Amniotic stem cell (primary cell): ENCODE data around the gene RASSF3.
"Not testable (repeated sequence)": the region's sequence is repeated elsewhere in the genome, so short reads cannot be mapped to it uniquely, and the experiment has no call there.

Experiments
- DNase-seq: peaks from one replicate; lab custom pipeline; 2025; lab: John Stamatoyannopoulos, UW

RASSF3 gene

DNA sequence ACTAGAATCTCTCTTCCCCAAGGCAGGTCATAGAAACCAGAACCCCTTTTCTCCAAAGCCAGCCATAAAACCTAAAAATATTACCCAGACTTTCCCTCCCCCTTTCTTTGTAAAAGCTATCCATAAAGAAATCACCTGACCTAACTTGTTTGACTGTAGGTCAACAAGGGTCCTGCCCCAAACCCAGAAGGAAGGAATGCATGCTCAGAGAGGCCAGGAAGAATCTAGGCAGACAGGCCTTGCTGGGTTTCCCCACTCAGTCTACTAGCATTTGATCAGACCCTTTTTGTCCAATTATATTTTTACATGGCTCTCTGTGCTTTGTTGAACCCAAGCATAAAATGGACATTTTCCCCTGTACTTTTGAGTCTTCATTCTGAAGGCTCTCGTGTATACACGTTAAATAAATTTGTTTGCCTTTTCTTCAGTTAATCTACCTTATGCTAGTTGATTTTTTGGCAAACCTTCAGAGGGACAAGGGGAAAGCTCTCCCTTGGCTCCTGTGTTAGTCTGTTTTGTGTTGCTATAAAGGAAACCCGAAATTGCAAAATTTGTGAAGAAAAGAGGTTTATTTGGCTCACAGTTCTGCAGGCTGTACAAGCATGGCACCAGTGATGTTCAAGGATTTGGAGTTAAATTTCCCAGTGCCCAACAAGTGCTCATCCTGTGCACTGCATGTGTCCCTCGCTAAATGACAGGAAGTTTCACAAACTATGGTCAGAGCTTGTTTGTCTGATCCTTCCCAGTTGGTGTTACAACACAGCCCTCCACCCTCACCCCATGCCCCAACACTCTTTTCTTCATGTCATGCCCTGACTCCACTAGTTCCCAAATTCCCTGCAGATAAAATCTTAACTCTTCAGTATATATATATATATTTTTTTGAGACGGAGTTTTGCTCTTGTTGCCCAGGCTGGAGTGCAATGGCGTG, 14.2 kb upstream of the RASSF3 start:
- no peak for DNase-seq

DNA sequence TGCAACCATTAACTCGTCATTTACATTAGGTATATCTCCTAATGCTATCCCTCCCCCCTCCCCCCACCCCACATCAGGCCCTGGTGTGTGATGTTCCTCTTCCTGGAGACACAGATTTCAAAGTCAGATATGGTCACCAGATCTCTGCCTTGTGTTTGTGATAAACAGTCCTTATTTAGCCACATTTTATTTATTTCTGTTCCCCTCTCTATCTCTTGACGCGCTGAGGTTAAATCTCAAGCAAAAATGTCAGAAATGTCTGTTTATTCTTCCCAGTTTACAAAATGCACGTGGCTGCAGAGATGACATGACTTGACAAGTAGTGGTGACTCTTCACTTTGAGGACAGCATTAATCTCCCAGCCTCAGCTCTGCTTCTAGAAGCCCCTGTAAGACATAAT, 11.5 kb upstream of the RASSF3 start:
- no peak for DNase-seq

DNA sequence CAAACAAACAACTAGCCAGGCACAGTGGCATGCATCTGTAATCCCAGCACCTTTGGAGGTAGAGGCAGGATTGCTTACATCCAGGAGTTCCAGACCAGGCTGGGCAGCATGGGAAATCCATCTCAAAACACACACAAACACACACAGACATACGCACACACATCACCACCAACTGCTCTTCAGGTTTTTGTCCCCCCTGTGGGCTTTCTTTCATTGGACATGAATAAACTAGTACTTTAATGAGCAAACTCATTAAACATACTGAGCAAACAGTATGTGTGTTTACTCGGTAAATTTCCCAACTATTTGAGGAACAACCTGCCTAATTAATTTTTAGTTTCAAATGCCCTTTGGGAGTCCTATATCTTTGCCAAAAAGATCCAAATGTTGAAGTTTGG, 10.1 kb upstream of the RASSF3 start:
- no peak for DNase-seq

DNA sequence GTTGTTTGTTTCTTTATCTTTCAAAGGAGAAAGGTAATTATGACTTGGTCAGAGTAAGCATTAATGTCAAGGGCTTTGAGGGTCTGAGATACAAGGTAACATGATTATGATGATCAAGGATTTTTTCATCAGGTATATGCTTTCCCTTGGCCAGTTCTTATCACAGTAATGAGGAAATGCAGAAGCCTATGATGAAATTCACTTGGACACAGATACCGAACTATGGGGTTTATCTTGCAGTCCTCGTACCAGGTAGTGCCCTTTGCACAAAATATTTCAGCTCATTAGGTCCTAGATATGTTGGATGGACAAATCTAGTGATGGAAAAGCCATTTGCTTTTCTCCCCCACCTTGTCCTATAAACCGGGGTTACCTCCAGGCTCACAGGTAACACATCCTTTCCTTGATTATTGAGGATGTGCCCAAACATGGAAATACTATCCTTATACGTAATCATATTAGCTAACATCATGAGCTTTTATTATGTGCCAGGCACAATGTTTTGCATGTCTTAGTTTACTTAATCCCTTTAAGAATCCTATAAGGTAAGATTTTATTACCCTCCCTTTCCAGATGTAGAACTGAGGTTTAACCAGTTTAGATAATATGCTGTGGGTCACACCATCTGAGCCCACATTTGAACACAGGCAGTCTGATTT, 7.0 kb upstream of the RASSF3 start:
- DNase-seq: no peak

DNA sequence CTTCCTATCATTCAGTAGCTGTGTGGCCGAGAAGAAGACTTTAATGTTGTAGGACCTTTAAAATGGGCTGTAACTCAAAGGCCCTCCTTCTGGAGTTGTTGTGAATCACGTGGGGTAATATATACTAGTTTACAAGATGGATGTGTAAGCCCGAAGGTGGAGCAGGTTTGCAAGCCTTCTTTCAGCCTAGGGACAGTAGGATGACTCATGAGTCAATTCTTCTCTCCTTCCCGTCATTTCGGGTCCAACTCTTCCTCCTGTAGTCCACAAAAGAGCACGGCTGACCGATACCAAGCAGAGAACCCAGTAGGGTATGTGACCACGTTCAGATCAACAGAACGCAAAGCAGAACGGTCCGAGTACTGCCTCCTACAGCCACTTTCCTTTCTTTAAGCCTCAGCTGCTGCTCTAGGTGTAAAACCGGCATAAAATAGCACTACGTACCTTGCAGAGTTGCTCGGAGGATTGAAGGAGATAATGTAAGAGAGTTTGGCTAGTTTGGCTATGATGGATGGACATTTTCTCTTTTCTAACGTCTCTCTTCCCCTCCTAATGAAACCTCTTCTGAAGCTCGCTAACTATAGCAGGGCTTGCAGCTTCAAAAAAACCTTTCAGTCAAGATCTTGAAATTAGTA, 1.3 kb upstream of the RASSF3 start:
- DNase-seq: no peak

DNA sequence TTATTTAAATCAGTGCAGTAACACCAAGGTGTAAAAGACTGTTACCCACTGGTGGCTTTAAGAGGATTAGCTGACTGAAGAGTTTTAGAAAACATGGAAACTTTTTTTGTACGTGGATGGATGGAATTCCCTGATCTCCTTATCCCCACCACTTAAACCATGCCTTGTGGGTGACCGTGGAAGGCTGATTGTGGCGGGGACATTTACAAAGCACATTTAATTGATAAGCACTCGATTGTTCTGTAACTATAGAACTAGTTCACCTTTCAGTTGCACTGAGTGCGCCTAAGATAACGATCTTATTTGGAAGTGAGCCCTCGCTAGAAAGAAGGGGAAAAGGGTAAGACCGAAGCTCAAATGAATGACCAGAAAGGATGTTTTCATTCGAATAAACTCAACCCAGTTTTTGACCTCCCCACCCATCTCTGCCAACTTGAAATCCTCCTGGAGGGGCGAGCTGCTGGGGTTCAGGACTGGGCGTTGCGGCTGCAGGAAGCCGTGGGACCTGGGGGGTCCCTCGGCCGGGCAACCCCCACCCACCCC, 688 bp upstream of the RASSF3 start:
- DNase-seq: no peak

DNA sequence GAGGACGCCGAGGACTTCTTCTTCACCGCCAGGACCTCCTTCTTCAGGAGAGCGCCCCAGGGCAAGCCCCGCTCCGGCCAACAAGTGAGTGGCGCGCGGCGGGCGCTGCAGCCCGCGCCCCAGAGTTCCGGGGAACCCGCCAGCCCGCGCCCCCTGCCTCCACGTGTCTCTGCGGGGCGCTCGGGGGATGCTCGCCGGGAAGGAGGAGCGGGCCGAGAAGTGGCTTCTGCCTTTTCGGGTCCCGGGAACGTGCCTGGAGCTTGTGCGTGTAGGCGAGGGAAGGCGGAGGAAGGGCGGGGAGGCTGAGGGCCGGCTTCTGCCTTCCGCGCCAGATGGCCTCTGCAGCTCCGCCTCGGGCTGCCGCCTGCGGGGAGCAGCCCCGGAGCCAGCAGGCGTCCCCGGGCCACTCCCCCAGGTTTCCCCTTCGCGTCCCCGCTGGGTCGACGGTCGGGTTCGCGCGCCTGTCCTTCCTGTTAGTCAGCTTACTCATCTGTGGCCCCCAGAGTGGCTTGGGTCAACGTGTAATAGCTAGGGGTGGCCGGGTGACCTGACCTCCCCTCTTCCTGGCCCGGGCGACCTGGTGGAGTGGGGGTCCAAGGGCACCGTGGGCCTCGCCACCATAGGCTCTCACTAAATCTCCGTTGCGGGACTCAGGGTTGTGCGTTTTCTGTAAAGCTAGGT, 505 bp downstream of the RASSF3 start:
- DNase-seq: no peak

DNA sequence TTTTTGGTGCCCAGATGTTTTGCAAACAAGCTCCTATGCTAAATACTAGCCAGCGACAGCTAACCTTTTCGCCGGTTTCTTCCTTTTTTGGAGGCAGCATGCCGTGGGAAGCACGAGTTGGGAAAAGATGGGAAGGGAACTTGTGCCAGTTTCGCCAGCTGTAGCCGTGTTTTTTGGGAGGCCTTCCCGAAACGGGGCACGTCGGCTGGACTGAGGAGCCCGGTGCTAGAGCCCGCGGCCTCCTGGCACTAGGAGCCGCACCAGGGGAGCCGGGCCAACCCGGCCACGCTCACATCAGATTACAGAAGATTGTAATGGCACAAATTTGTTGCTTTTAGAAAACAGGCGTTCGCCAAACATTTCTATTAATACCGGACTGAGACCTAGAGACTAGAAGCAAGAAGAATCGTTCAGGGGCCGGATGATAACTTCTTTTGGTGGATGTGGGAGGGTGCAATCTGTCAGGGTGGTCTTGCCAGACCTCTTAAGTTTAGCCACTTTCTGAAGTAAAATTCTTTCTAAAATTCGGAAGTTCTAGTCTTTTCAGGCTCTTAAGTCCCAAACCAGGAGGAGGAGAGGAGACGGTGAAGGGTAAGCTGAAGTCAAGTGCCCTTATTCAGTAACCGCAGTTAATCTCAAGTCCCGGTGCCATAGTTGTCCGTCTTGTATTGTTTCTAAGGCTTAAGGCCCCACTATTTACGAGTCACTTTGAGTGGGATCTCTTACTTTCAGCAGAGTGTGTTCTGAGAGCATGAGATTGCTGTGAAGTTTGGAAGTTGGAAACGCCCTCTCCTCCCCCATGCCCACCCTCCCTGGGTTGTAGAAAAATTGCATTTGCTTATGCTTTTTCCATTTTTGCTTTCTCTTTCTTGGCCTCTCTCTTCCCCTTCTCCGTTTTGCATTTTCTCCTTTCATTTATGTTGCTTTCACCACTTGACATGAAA, 1.3 kb downstream of the RASSF3 start:
- no peak for DNase-seq

DNA sequence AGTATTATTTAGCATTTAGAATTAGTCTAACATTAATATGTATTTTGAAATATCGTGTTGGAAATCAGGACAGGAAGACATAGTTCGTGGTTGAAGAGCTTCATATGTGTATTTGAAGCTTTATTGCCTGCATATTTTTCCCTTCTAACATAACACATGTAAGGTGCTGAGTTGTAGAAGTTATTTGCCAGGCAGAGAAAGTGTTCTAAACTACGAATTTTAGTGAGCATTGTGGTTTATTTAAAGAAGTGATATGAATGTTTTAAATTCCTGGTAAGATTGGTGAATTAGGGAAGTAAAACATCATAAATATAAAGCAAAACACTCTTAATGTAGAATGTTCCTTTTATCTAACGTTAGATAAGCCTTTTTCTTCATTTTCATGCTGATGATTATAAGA, 2.5 kb downstream of the RASSF3 start:
- DNase-seq: no peak

DNA sequence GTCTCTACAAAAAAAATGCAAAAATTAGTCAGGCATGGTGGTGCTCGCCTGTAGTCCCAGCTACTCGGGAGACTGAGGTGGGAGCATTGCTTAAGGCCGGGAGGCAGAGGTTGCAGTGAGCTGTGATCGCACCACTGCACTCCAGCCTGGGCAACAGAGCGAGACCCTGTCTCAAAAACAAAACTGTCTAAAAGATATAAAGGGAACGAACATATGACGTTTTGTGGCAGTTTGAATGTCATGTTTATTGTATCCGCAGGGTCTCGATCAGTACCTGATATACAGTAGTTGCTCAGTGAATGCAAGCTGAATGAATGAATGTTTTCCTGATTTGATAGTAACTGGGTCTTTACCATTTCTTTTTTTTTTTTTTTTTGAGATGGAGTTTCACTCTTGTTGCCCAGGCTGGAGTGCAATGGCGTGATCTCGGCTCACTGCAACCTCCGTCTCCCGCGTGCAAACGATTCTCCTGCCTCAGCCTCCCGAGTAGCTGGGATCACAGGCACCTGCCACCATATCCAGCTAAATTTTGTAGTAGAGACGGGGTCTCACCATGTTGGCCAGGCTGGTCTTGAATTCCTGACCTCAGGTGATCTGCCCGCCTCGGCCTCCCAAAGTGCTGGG, 3.6 kb downstream of the RASSF3 start:
- not testable (repeated sequence) for DNase-seq

DNA sequence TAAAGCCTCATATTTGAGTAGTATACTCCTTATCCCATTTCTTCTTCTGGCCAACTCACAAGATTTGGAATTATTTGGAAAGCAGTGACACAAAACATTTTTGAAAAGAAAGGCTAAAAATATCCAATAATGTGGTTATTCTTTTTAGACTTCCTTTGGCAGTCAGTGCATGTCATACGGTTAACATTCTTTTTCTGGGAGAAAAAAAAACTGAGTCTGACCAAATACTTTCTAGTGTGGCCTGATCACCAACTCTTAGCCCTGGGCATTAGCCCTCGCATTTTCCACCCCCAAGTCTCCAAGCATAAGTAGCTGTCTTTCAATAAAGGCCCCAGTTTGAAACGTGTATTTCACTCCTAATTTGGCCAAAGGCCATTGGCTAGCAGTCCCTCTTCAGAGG, 5.9 kb downstream of the RASSF3 start:
- no peak for DNase-seq

DNA sequence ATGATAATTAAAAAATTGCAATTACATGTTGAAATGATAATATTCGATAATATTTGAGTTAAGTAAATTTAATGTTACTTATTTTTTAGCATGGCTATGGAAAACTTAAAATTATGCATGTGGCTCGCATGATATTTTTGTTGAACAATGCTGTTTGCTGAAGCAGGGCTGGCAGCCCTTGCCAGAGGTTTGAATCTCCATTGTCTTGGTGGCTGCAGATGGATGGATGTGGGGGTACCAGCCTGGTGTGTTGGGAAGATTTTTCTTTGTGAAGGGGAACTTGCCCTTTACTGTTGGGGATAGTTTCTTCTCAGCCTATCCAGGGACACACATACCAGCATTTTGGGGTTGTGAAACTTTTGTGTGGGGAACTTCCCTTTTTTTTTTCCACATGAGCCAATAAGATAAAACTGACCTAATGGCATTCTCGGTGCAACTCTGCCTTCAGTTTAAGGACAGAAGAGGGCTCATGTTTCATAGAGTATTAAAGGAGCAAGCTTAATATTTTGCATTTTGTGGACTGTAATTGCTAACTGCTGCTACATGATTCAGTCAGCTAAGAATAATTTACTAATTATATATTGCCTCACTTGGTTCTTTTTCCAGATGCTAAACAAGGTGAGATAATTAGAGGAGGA, 8.8 kb downstream of the RASSF3 start:
- DNase-seq: no peak

DNA sequence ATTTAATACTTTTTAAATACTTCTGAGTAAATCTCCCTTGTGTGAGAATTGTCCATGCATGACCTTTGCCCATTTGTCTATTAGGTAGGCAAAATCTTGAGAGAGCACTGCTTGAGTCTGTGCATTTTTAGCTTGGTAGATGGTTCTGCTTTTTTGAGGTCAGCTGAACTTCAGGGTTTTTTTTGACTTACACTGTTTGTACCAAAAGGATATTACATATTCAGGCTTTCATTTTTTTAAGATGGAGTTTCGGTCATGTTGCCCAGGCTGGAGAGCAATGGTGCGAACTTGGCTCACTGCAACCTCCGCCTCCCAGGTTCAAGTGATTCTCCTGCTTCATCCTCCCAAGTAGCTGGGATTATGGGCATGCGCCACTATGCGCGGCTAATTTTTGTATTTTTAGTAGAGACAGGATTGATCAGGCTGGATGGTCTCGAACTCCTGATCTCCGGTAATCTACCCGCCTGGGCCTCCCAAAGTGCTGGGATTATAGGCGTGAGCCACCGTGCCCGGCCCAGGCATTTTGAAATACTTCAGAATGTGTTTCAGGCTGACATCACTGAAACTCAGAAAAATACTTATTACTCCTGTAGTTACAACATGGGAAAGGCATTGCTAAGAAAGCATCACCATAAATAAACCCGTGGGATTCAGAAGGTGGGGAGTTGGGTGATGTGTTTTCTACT, 11.1 kb downstream of the RASSF3 start:
- no peak for DNase-seq

DNA sequence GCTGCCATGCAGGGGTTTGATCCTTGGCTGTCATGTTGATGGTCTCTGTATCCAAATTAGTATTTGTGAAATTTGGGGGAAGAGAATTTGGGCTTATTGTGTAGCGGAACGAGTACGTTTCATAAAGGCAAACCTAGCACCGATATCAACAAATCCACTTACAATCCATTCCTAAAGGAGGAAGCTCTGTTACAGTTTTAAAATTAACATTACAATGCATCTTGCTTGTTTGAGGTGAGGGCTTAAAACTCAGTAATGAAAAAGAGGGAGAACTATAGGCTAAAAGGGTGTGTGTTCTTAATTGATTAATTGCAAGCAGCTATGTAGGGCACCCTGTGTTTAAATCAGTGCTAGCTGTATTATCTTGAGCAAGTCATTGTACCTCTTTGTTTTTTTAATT, 13.7 kb downstream of the RASSF3 start:
- no peak for DNase-seq

DNA sequence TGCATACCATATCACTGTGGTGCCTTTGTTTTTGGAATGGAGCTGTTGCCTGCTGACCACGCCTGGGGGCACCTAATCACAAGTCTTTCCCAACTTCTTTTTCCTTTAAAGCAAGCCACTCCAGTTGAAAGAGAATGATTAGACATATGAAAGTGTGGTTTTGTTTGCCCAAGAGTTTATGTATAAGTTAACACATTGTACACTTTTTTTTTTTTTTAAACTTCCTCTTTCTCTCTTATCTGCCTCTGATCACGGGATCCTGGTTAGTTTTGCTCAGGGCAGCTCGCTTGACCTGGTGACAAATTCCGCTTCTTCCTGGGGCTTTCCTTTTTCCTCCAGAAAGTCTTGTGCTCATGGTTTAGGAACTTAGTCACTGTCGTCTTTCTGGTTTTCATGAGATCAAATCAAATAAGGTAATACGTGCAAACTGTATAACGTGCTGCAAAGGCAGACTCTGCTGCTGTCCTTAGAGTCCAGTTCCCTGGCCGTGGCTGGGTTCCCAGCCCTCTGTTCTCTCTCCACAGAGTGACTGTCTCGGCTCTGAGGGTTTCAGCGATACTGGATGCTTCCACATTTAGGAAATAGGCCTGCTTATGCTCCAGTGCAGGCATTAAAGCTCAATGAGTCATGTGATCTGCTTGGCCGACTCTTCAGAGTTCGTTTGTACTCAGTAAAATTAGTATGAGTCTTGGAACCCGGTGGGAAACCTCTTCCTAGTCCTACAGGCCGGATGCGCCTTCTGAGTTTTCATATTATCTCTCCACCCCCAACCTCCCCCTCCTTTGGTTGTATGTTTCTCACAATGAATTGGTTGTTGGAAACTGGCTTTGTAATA, 15.2 kb downstream of the RASSF3 start:
- DNase-seq: peak; percentile 70

DNA sequence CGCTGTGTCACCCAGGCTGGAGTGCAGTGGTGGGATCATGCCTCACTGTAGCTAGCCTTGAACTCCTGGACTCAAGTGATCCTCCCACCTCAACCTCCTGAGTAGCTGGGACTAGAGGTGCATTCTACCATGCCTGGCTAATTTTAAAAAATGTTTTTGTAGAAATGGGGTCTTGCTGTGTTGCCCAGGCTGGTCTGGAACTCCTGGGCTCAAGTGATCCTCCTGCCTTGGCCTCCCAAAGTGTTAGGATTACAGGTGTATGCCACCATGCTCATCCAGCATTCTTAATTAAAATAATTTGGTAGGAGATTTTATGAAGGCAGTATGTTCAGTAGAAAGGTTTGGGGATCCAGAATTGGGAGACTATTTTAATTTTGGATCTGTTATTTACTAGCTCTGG, 16.3 kb downstream of the RASSF3 start:
- DNase-seq: not testable (repeated sequence)

DNA sequence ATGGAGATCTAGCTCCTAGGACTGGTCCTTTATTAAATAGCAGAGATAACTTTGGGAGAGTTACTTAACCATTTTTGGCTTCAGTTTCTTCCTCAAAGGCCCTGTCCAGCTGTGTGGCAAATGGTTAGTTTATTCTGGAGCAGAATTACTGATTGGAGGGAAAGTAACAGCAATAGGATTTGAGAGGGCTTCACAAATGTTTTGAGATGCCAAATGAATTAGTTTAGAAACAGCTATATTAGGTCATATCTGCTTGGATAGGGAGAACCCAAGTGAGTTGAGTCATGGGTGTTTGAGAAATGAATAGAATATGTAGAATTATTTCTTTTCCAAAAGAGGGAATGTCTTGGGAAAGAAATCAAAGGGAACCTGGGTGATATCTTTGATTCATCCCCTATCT, 17.5 kb downstream of the RASSF3 start:
- DNase-seq: peak; percentile 37

DNA sequence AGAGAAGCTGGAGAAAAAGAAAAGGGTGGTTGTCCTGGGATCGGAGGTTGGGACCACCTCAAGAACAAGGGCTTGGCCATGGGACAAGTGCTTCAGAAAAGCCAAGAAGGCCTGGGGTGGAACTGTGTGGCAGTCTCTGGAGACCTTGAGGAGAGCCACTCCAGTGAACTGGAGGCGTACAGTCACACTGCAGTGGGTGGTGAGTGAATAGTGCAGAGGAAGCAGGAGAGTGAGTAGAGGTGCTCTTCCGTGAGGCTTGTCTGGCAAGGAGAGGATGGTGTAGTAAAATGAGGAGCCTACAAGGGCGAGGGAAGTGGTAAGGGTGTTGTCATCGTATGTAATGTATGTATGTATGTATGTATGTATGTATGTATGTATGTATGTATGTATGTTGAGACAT, 20.9 kb downstream of the RASSF3 start:
- no peak for DNase-seq
